MG63 (cell line): ENCODE measurements around the gene PRKCE. TPM values are rescaled to one million over a fixed set of nuclear protein-coding genes. Genes with fewer than 3 reads are reported as not detected.
A peak's percentile ranks its signal among the peaks of the same experiment; 100 is the strongest.

Experiments
- DNase-seq: peaks from one replicate; pipeline ENCODE4 v3.0.0-alpha.2; 2020
- H3K27me3 ChIP-seq: fragments of 250-450 bp; sonication (Bioruptor Pico); 2 replicates; pipeline ENCODE4 v1.5.1; 2020; ENCODE audit warnings: mild to moderate bottlenecking, moderate library complexity
- H3K36me3 ChIP-seq: fragments of 250-450 bp; sonication (Bioruptor Pico); 2 replicates; pipeline ENCODE4 v1.5.1; 2020; ENCODE audit warnings: mild to moderate bottlenecking, moderate library complexity
- H3K4me3 ChIP-seq: fragments of 250-450 bp; sonication (Bioruptor Pico); 2 replicates; pipeline ENCODE4 v1.5.1; 2020; ENCODE audit warnings: mild to moderate bottlenecking, moderate library complexity
- H3K9me3 ChIP-seq: fragments of 250-450 bp; sonication (Bioruptor Pico); 2 replicates; pipeline ENCODE4 v1.5.1; 2020; ENCODE audit warnings: mild to moderate bottlenecking, moderate library complexity
- total RNA-seq: library from RNA; depleted of rRNA; stranded (reverse); fragments of >200 nt; shearing (Covaris generic); gene quantifications from 2 replicates; pipeline ENCODE4 v1.2.3, GENCODE V29; 2014; ENCODE audit warnings: low replicate concordance

The PRKCE gene
- total RNA-seq, 1 experiment from 2014 or later: 16.9 TPM

DNA sequence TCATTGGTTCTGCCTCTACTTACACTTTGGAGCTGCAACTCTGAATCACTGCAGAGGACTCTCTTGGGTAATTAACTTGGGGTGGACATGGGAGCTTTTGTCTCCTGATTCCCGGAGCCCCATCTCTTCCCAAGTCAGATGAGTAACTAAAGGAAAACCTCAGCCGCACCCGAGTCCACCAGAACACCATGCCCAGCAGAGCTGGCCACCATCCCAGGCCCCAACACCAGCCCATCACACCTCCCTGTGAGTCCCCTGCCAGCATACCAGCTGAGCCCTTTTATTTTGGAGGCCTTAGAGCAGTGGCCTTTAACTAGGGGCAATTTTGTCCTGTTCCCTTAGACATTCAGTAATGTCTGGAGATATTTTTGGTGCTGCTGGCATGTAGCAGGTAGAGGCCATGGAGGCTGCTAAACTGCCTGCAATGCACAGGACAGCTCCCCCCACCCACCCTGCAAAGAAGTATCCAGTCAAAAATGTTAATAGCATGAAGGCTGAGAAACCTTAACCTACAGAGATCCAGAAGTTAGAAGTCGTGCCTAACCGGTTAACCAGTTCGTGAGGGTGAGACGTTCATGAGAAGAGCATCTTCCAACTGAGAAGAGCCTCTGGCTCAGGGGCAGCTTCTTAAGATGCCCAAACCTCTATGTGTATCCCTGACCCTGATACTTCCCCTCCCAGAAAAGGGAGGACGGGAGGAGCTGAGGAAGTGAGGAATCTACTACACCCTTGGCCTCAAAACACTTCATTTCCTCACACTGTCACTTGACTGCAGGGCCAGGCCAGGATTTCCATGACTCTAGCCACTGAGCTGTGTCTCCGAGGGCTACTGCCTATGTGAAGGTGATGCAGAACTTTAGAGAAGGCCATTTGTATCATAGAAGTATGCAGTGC is 505.8 kb downstream of the PRKCE start:
- DNase-seq: no peak
- H3K27me3 ChIP-seq: no peaks in the 10 kb centered on the region
- peaks cover 10% of the 10 kb centered on the region for H3K36me3 ChIP-seq
- no peaks in the 10 kb centered on the region for H3K9me3 ChIP-seq
- H3K4me3 ChIP-seq: no peak overlapping the region

DNA sequence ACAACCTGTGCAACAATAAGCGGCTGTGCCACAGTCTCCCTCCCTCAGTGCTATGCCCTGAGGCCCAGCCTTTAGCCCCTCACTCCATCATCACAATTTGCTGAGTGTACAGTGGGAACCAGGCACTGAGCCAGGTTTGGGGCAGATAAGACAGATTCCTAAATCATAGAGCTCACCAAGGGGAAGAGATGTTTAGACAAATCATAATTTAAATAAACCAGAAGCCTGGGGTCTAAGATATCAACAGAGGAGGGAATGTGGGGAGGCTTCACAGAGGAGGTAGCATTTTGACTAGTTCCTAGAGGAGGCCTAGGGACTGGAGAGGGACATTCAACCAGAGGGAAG is 506.5 kb downstream of the PRKCE start:
- Histone ChIP-seq H3K36me3 (peaks cover 12% of the 10 kb centered on the region), H3K27me3 (no peaks in the 10 kb centered on the region), H3K9me3 (no peaks in the 10 kb centered on the region), H3K4me3 (no peak overlapping the region)
- DNase-seq: no peak

DNA sequence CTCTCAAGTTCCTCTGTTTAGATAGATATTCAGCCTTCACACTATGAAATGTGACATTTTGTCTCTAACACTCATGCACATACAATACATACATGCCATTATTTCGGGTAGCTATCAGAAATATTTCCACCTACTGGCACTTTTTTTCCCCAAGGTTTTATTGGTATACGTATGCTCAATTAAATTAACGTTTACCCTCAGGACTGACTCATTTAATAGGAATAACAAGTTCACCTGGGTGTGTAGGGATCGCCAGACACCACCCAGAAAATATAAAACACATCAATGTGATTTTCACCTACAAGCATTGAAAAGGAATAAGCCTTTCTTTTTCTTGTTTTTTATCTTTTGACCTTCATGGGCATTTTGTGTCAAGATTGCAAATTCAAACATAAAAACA is 507.2 kb downstream of the PRKCE start:
- peaks cover 12% of the 10 kb centered on the region for H3K36me3 ChIP-seq
- no peaks in the 10 kb centered on the region for H3K27me3 ChIP-seq
- no peaks in the 10 kb centered on the region for H3K9me3 ChIP-seq
- DNase-seq: no peak
- no peak overlapping the region for H3K4me3 ChIP-seq

DNA sequence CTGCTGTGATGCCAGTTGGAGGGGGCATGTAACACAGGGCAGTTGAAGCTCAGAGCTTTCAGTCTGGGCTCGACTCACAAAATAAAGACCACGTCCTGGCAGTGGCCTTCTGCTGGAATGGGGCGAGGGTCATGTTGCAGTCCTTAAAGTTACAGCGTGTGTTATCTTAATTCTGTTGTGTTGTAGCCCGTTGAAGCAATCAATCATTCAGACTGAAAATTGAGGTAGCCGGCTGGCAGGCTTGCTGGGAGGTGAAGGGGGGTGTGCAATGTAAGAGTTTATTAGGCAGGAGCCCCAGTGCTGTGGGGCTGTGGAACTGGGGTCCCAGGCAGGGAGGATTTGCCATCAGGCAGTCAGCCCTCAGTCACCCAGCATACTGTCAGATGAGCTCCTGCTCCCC is 508.9 kb downstream of the PRKCE start:
- Histone ChIP-seq H3K27me3 (no peaks in the 10 kb centered on the region), H3K36me3 (peaks cover 17% of the 10 kb centered on the region), H3K4me3 (no peak overlapping the region), H3K9me3 (no peaks in the 10 kb centered on the region)
- no peak for DNase-seq

DNA sequence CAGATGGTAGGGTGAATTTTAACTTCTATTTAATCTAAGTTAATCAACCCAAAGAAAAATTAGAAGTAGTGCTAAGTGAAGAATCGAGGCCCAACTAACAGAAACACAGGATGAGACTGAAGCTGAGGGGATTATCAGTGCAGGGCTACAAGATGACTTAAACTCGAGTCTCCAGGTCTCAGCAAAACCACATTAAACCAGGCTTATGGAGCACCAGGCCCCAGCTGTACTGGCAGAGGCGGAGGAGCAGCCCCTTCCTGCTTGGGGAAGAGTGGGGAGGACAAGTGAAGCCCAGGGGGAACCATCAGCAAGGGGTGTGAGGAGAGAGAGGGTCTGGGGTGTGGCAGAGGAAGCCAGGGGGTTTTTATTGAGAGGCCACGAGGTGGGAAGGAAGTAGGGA is 509.8 kb downstream of the PRKCE start:
- Histone ChIP-seq H3K36me3 (peaks cover 23% of the 10 kb centered on the region), H3K4me3 (no peak overlapping the region), H3K27me3 (no peaks in the 10 kb centered on the region), H3K9me3 (no peaks in the 10 kb centered on the region)
- no peak for DNase-seq

DNA sequence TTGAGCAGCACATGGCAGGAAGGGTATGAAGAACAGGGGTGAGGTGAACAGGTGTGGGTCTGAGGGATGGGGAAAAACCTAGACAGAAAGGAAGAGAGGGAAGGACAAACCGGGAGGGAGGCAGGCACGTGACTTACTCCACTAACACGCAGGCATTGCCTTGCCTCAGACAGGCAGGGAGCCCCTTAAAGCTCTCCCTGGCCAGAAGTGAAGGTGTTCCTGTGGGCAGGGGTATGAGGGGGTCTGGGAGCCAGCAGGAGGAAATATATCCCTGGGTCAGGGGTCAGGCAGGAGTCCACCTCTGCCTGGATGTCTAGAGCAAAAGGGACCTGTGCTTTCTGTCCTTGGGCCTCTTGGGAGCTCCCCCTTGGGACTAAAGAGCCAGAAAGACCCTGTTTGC is 510.4 kb downstream of the PRKCE start:
- Histone ChIP-seq H3K27me3 (no peaks in the 10 kb centered on the region), H3K4me3 (no peak overlapping the region), H3K9me3 (no peaks in the 10 kb centered on the region), H3K36me3 (peaks cover 23% of the 10 kb centered on the region)
- no peak for DNase-seq

DNA sequence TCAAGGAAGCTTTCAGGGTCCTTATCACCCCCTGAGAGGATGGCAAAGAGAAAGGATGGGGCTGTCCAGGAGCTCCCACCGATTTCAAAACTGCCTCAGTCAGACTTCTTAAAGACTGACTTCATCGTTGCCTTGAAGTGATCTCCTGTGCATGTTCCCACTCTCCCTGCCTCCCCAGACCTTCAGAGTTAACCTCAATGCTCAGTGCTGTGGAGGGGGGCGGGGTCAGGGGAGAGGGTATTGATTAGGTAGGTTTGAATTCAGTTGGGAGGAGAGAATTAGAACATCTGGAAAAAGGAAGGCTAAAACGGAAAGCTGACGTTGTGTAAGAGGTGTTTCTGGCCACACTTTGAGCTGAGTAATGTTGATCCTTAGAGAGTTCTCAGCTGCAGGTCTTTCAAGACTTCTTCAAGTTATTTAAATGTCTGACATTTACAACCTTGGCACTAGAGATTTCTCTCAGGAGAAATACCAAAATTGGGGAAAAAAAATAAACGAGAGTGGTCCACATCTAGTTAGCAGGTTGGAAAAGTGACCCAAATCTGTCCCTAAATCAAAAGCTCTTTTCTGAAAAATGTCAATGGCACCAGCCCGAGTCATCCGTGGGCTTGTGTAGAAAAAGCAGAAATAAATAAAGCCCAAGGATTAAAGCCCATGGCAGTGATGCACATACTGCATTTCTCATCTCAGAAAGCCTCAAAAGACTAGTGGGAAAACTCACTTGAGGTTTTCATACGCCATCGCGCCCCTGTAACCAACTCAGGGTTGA is 511.0 kb downstream of the PRKCE start:
- H3K9me3 ChIP-seq: no peaks in the 10 kb centered on the region
- no peaks in the 10 kb centered on the region for H3K27me3 ChIP-seq
- no peak for DNase-seq
- no peak overlapping the region for H3K4me3 ChIP-seq
- peaks cover 22% of the 10 kb centered on the region for H3K36me3 ChIP-seq

DNA sequence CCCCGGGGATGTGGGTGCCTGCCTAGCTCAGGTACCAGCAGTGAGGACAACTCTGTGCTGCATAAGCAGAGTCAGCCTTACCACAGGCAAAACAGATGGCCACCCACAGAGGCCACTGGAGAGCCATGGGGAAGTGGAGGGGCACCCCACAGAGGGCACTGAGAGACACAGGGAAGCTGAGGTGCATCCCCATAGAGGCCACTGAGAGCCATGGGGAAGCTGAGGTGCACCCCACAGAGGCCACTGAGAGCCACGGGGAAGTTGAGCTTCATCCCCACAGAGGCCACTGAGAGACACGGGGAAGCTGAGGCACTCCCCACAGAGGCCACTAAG is 511.6 kb downstream of the PRKCE start:
- Histone ChIP-seq H3K27me3 (no peaks in the 10 kb centered on the region), H3K9me3 (no peaks in the 10 kb centered on the region), H3K36me3 (peaks cover 22% of the 10 kb centered on the region), H3K4me3 (no peak overlapping the region)
- no peak for DNase-seq

DNA sequence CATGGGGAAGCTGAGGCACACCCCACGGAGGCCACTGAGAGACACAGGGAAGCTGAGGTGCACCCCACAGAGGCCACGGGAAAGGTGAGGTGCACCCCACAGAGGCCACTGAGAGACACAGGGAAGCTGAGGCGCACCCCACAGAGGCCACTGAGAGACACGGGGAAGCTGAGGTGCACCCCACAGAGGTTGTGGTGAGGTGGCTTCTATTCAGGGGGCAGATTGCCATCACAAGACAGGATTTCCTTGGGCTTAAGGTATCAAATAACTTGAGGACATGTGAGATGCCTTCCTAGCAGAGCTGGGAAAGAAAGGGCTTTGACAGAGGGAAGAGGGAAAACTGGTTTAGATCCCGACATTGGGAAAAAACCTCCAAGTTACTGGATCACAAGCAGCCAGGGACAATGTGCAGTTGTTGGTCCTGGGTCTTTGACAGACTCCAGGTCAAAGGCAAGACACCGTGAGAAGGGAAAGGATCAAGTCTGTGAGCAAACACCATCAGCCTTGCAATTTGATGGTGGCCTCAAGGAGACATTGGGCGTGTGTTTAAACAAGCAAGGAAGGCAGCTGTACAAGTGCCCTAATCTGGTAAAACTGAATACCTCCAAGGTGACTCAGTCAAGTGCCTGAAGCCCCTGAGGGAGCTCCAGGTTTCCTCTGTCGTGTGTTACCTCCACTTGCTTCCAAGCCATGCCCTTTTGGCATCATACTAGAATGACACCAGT is 512.5 kb downstream of the PRKCE start:
- Histone ChIP-seq H3K9me3 (no peaks in the 10 kb centered on the region), H3K4me3 (no peak overlapping the region), H3K27me3 (no peaks in the 10 kb centered on the region), H3K36me3 (peaks cover 22% of the 10 kb centered on the region)
- DNase-seq: peak; percentile 30

DNA sequence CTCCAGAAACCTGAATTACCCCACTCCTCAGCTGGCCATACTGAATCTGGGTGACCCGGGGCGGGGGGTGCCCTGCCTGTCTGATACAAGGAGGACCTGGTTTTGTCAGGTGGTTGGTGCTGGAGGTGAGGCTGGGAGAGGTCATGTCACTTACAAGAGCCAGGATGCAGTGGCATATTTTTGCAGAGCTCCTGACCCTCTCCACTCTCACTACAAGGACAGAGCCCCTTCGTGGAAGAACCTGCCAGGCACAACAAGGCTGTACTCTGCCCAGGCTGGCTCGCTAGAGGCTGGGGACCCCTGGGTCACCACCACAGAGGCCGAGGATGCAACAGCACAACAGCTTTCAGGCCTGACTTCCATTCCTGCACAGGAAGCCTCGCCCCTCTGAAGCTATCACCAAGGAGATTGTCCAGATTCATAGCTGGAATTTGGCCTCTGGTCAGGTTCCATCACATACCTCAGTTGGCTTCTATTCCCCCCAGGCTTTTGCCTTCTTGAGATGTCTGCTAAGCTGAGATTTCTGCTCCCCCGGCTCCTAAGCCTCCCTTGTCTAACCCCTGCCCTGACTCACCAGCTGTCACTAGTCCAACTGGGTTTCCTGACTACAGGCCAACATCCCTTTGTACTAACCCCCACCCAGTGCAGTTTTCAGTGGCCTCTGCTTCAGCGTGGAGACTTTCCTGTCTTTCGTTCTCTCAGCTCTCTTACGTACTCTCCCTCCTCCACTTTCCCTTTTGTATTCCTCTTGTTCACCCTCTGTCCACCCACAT is 513.2 kb downstream of the PRKCE start:
- DNase-seq: peak; percentile 90
- no peaks in the 10 kb centered on the region for H3K9me3 ChIP-seq
- no peaks in the 10 kb centered on the region for H3K27me3 ChIP-seq
- H3K4me3 ChIP-seq: no peak overlapping the region
- peaks cover 17% of the 10 kb centered on the region for H3K36me3 ChIP-seq

DNA sequence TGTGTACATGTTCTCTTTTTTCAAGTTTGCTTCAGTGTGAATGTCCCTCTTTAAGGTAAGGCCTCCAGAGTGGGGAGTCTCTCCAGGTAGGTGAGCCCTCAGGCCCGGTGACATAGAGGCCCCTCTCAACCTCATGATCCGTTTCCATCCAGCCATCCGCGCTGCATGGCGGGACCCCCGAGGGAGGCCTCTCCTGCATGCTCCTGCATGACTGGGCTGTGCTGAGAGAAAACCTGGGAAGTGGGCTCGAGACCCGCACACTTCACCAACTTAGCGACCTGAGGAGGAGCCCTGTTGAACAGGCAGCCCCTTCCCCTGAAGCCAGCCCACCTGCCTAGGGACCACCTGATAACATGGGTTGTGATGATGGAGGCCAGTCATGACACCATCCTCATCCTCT is 514.4 kb downstream of the PRKCE start:
- no peak for DNase-seq
- Histone ChIP-seq H3K27me3 (no peaks in the 10 kb centered on the region), H3K36me3 (peaks cover 13% of the 10 kb centered on the region), H3K9me3 (no peaks in the 10 kb centered on the region), H3K4me3 (no peak overlapping the region)

DNA sequence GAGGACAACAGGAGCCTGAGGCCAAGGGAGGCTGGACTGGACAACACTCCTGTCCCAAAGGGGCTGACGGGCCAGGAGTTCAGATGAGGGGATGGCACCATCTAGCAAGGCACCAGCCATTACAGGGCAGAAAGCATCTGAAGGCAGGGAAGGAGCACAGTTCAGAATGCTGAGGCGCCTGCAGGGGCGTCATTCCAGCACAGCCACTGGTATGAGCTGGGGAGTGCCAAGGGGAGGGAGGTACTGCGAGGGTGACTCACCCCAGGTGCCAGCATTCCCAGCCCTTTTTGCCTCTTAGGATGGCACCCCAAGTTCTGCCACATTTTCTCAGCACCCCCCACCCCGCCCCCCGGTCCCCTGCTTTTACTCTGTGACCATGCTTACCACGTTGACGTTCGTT is 515.9 kb downstream of the PRKCE start:
- Histone ChIP-seq H3K36me3 (peaks cover 13% of the 10 kb centered on the region), H3K27me3 (no peaks in the 10 kb centered on the region), H3K4me3 (no peak overlapping the region), H3K9me3 (no peaks in the 10 kb centered on the region)
- no peak for DNase-seq

DNA sequence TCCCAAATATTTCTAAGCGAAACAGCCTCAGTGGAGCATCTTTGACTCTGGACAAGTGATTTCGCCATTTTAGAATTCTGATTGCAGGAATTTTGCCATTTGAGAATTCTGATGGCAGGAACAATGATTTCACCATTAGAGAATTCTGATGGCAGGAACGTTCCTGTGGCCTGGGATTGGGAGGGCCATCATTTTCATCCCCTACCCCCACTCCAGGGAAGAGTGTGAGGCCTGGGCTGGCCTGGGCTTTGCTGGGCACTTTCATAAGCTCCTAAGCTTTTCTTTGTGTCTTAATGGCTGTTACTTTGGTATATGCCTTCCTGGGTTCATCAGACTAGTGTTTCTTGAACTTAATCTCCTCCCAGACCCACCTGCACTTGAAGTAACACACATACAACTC is 516.4 kb downstream of the PRKCE start:
- no peaks in the 10 kb centered on the region for H3K9me3 ChIP-seq
- no peak for DNase-seq
- peaks cover 13% of the 10 kb centered on the region for H3K36me3 ChIP-seq
- H3K27me3 ChIP-seq: no peaks in the 10 kb centered on the region
- H3K4me3 ChIP-seq: no peak overlapping the region

DNA sequence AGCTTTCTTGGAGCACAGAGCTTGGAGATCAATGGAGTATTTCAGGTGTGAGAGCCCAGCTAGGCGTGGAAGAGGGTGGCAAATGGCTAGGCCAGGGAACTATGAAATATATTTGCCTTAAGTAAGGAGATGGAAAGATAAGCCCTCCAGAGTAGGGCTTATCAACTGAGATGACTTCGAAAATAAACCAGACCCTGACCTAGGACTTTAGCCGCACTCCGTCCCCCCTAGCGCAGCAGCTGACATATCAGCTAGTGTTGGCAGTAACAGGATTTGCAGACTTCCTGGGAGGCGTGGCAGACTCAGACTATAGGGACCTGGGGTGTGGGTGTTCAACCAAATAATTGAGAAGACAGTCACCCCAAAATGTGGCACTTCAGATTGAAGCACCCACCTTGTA is 518.0 kb downstream of the PRKCE start:
- no peak for DNase-seq
- Histone ChIP-seq H3K9me3 (no peaks in the 10 kb centered on the region), H3K4me3 (no peak overlapping the region), H3K27me3 (no peaks in the 10 kb centered on the region), H3K36me3 (peaks cover 10% of the 10 kb centered on the region)

DNA sequence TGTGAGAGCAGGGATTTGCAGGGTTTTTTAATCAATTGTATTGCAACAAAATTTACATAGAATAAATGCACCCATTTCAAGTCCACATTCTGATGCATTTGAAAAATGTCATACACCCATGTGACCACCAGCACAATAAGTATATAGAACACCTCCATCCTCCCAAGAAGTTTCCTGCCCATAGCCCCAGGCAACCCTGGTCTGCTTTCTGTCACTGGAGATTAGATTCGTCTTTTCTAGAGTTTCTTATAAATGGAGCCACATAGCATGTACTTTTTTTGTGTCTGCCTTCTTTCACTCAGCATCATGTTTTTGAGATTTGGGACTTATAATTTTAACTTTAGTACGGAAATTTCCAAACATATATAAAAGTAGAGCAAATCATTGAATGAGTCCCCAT is 518.6 kb downstream of the PRKCE start:
- Histone ChIP-seq H3K27me3 (no peaks in the 10 kb centered on the region), H3K4me3 (no peak overlapping the region), H3K36me3 (peaks cover 9% of the 10 kb centered on the region), H3K9me3 (no peaks in the 10 kb centered on the region)
- DNase-seq: no peak

DNA sequence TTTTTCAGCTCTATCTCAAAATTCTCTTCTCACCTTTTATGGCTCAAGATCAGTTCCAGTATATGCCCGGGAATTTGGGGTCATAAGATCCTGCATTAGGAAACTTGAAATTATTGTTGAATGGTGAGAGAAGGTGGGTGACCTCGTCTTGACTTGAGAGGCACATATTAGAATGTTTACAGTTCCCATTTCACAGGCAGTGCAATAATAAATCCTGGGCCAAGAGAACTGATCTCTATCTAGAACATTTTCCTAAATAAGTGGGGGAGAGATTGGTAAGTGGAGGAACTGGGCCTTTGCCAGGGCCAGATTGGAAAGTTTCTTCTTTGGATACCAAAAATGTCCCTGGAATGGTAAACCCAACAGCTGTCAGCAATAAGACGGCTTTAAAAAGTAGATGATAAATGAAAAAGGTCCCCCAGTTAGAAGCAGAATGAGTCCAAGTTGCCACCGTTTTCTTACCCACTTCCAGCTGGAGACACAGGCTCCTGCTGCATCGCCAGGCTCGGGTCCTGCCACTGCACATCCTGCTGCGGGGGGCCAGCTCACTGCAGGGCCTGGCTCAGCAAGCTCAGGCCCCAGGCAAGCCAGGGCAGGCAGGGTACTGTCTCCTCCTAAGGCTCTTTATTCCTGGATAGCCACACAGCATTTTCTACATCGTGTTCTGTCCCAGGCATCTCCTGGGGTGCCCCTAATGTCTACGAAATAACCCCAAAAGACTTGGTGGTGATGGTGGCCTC is 519.3 kb downstream of the PRKCE start:
- Histone ChIP-seq H3K27me3 (no peaks in the 10 kb centered on the region), H3K9me3 (no peaks in the 10 kb centered on the region), H3K36me3 (peaks cover 4% of the 10 kb centered on the region), H3K4me3 (no peak overlapping the region)
- no peak for DNase-seq
